ENCODE measurements around the gene GINS3.

DNA sequence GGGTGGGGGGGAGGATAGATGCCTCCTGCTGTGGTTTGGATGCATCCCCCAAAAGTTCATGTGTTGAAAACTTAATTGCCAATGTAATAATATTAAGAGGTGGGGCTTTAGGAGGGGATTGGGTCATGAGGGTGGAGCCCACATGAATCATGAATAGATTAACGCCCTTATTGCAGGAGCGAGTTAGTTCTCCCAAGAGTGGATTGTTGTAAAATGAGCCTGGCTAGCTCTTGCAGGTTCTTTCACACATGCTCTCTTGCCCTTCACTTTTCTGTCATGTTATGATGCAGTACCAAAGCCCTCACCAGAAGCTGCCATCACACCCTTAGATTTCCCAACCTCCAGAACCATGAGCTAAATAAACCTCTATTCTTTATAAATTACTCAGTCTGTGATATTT, 52.0 kb downstream of the GINS3 start:
- TF ChIP-seq, protein P1, sequence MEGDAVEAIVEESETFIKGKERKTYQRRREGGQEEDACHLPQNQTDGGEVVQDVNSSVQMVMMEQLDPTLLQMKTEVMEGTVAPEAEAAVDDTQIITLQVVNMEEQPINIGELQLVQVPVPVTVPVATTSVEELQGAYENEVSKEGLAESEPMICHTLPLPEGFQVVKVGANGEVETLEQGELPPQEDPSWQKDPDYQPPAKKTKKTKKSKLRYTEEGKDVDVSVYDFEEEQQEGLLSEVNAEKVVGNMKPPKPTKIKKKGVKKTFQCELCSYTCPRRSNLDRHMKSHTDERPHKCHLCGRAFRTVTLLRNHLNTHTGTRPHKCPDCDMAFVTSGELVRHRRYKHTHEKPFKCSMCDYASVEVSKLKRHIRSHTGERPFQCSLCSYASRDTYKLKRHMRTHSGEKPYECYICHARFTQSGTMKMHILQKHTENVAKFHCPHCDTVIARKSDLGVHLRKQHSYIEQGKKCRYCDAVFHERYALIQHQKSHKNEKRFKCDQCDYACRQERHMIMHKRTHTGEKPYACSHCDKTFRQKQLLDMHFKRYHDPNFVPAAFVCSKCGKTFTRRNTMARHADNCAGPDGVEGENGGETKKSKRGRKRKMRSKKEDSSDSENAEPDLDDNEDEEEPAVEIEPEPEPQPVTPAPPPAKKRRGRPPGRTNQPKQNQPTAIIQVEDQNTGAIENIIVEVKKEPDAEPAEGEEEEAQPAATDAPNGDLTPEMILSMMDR (conservative IDR thresholded peaks at IDR 0.05; ENCODE audit: low read depth in 2 of 2): no peak
- no peak for TF ChIP-seq STAT1 (IDR thresholded peaks at IDR 0.05; ENCODE audit: unreplicated experiment)
- no peak for TF ChIP-seq EZH2phosphoT487 (IDR thresholded peaks at IDR 0.05; ENCODE audit: unreplicated experiment)
- TF ChIP-seq EZH2 (IDR thresholded peaks at IDR 0.05; ENCODE audit: low read depth, unreplicated experiment): no peak
- TF ChIP-seq, protein P2, sequence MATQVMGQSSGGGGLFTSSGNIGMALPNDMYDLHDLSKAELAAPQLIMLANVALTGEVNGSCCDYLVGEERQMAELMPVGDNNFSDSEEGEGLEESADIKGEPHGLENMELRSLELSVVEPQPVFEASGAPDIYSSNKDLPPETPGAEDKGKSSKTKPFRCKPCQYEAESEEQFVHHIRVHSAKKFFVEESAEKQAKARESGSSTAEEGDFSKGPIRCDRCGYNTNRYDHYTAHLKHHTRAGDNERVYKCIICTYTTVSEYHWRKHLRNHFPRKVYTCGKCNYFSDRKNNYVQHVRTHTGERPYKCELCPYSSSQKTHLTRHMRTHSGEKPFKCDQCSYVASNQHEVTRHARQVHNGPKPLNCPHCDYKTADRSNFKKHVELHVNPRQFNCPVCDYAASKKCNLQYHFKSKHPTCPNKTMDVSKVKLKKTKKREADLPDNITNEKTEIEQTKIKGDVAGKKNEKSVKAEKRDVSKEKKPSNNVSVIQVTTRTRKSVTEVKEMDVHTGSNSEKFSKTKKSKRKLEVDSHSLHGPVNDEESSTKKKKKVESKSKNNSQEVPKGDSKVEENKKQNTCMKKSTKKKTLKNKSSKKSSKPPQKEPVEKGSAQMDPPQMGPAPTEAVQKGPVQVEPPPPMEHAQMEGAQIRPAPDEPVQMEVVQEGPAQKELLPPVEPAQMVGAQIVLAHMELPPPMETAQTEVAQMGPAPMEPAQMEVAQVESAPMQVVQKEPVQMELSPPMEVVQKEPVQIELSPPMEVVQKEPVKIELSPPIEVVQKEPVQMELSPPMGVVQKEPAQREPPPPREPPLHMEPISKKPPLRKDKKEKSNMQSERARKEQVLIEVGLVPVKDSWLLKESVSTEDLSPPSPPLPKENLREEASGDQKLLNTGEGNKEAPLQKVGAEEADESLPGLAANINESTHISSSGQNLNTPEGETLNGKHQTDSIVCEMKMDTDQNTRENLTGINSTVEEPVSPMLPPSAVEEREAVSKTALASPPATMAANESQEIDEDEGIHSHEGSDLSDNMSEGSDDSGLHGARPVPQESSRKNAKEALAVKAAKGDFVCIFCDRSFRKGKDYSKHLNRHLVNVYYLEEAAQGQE (IDR thresholded peaks at IDR 0.05; ENCODE audit: unreplicated experiment): no peak
- TF ChIP-seq, protein P3, sequence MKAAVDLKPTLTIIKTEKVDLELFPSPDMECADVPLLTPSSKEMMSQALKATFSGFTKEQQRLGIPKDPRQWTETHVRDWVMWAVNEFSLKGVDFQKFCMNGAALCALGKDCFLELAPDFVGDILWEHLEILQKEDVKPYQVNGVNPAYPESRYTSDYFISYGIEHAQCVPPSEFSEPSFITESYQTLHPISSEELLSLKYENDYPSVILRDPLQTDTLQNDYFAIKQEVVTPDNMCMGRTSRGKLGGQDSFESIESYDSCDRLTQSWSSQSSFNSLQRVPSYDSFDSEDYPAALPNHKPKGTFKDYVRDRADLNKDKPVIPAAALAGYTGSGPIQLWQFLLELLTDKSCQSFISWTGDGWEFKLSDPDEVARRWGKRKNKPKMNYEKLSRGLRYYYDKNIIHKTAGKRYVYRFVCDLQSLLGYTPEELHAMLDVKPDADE (IDR thresholded peaks at IDR 0.05): no peak
- no peak for TF ChIP-seq JUNB (IDR thresholded peaks at IDR 0.05; ENCODE audit: unreplicated experiment)
- no peak for TF ChIP-seq POLR2AphosphoS5 (IDR thresholded peaks at IDR 0.05; ENCODE audit: low read depth)
- no peak for TF ChIP-seq CREB1 (CRISPR knock-in tag; IDR thresholded peaks at IDR 0.05; ENCODE audit: low read depth)
- no peak for TF ChIP-seq ZNF331 (CRISPR knock-in tag; IDR thresholded peaks at IDR 0.05; ENCODE audit: low read depth)
- no peak for TF ChIP-seq NANOG (IDR thresholded peaks at IDR 0.05; ENCODE audit: borderline replicate concordance)

Data from GM23338 (cell line).